K562 (cell line): ENCODE results near the gene C5orf47. TPM values are rescaled to one million over a fixed set of nuclear protein-coding genes. Genes with fewer than 3 reads are reported as not detected.

ENCODE experiments used
- ATF1 ChIP-seq, 2 experiments: fragments of 450-650 bp in 1 of 2; IDR thresholded peaks; 2 replicates each; pipeline ENCODE4 v1.6.1; 2016; ENCODE audit warnings: missing compliant biosample characterization in 1 of 2, missing genetic modification characterization in 1 of 2
- ATF7 ChIP-seq: fragments of 450-650 bp; IDR thresholded peaks from 2 replicates; pipeline ENCODE4 v1.7.1; 2014; ENCODE audit warnings: mild to moderate bottlenecking, moderate library complexity
- BRD9 ChIP-seq: fragments of 450-650 bp; IDR thresholded peaks from 2 replicates; pipeline ENCODE4 v1.6.1; 2018; ENCODE audit warnings: low read depth; ENCODE audit not compliant: partially characterized antibody
- CTBP1 ChIP-seq: fragments of 450-650 bp; IDR thresholded peaks from 2 replicates; pipeline ENCODE4 v1.6.1; 2016; ENCODE audit warnings: borderline replicate concordance
- E2F6 ChIP-seq, 2 experiments: IDR thresholded peaks; 2 replicates each; pipeline ENCODE4 v1.6.1; 2011; ENCODE audit warnings: borderline replicate concordance in 1 of 2, control low read depth in 1 of 2, low read depth in 1 of 2, low read length in 1 of 2, mild to moderate bottlenecking in 1 of 2, mixed read lengths in 1 of 2, moderate library complexity in 1 of 2; ENCODE audit not compliant: insufficient read depth in 1 of 2, insufficient read length in 1 of 2, poor library complexity in 1 of 2, severe bottlenecking in 1 of 2; ENCODE audit errors: extremely low read depth in 1 of 2
- MEF2A ChIP-seq: IDR thresholded peaks from 2 replicates; pipeline ENCODE4 v1.6.1; 2011; ENCODE audit warnings: low read depth, mild to moderate bottlenecking, low read length, moderate library complexity; ENCODE audit not compliant: control insufficient read depth
- MEIS2 ChIP-seq: fragments of 450-650 bp; IDR thresholded peaks from 2 replicates; pipeline ENCODE4 v1.6.1; 2014; ENCODE audit warnings: mild to moderate bottlenecking; ENCODE audit not compliant: partially characterized antibody
- MGA ChIP-seq: fragments of 450-650 bp; IDR thresholded peaks from 2 replicates; pipeline ENCODE4 v1.6.1; 2016; ENCODE audit warnings: mild to moderate bottlenecking, moderate library complexity
- TCF3 ChIP-seq: sonication (generic); formaldehyde crosslinking; IDR thresholded peaks from 2 replicates; pipeline ENCODE4 v1.4.0; 2020; ENCODE audit warnings: mild to moderate bottlenecking, missing genetic modification reagents
- USF1 ChIP-seq: sonication (generic); formaldehyde crosslinking; IDR thresholded peaks from 2 replicates; pipeline ENCODE4 v1.9.0; 2022; ENCODE audit warnings: mild to moderate bottlenecking, missing genetic modification reagents
- ZNF316 ChIP-seq: fragments of 450-650 bp; IDR thresholded peaks from 2 replicates; pipeline ENCODE4 v1.6.1; 2016
- ZNF717 ChIP-seq: fragments of 250-450 bp; sonication (Bioruptor Pico); IDR thresholded peaks from 2 replicates; pipeline ENCODE4 v1.5.0; 2021
- ZNF766 ChIP-seq: fragments of 200-800 bp; sonication (Bioruptor generic); conservative IDR thresholded peaks from 2 replicates; pipeline ENCODE4 v1.6.1; 2016; ENCODE audit warnings: missing genetic modification characterization, missing compliant biosample characterization
- polyA plus RNA-seq, 8 experiments: library from polyadenylated mRNA; depleted of rRNA in 4 of 8; stranded (reverse) in 5 of 8; unstranded in 3 of 8; fragments of >200 nt; fragmentation: Nextera tagmentation in 2 of 8; fragmentation: Illumina TruSeq in 1 of 8; extraction: Ambion mirVana in 2 of 8; extraction: Trizol in 1 of 8; gene quantifications; 2 replicates each; pipeline versions ENCODE4 v1.2.1 to v1.2.3, GENCODE V29; 2011 to 2014; ENCODE audit warnings: inconsistent platforms in 1 of 8, missing spikeins in 1 of 8
- total RNA-seq, 7 experiments: library from RNA; depleted of rRNA in 6 of 7; stranded (reverse); fragments of >200 nt in 6 of 7; fragmentation: Illumina TruSeq in 2 of 7; extraction: Trizol in 2 of 7; gene quantifications; 2 replicates each; pipeline versions ENCODE4 v1.2.1 to v1.2.3, GENCODE V29; 2011 to 2021; ENCODE audit warnings: low replicate concordance in 1 of 7

The C5orf47 gene
- total and polyA plus RNA-seq, 9 of the 15 experiments (the other 6 are each of a cell fraction or from before 2014, with no cell fraction given) = 0.08 TPM; not detected in 8

GRCh38 chr5:173973616-173973969 is 15.4 kb upstream of the C5orf47 start (continued):
- peak; percentile 73 for TF ChIP-seq MGA
- no peak for TF ChIP-seq ZNF717 (CRISPR knock-in tag)
- 0 out of 2 replicates have a peak, but pooled peaks have one; percentile 35 for TF ChIP-seq ATF7
- TF ChIP-seq TCF3 (CRISPR knock-in tag) = 0 out of 2 replicates have a peak, but pooled peaks have one; percentile 3
- TF ChIP-seq USF1 (CRISPR knock-in tag) = peak; percentile 76
- TF ChIP-seq MEF2A = no peak
- TF ChIP-seq MEIS2 = peak; percentile 36
- peak in 1 of 2 experiments; percentile 9 for TF ChIP-seq E2F6 (IDR thresholded peaks at IDR 0.05; ENCODE audit: borderline replicate concordance in 1 of 2, extremely low read depth in 1 of 2, insufficient read depth in 1 of 2, insufficient read length in 1 of 2, low read depth in 1 of 2, low read length in 1 of 2, poor library complexity in 1 of 2, severe bottlenecking in 1 of 2)
- TF ChIP-seq ZNF316 = no peak
- TF ChIP-seq CTBP1 = peak; percentile 61; the same call in 1 of the 2 replicates
- no peak for TF ChIP-seq BRD9
- TF ChIP-seq ATF1 (CRISPR knock-in tag; IDR thresholded peaks at IDR 0.05) = no peak
- no peak for TF ChIP-seq ATF1 (tag; IDR thresholded peaks at IDR 0.05)
- no peak for TF ChIP-seq ZNF766 (CRISPR knock-in tag)
